A673 (cell line): Measurements from ENCODE around the gene ZNF382. TPM values are rescaled to one million over a fixed set of nuclear protein-coding genes. Genes with fewer than 3 reads are reported as not detected.
A peak's percentile ranks its signal among the peaks of the same experiment; 100 is the strongest.

Experiments
- BruUV-seq: library from RNA; stranded (reverse); fragments of 400-500 nt; replicated peaks from 2 replicates; lab custom pipeline; 2021; lab: Mats Ljungman, UMichigan
- CTCF ChIA-PET: fragments of 300-600 bp; sonication (Branson Sonifier 250); formaldehyde crosslinking; loops from one replicate; lab custom pipeline; 2022; ENCODE audit warnings: antibody characterized with exemption; lab: Charles Lee
- POLR2A ChIA-PET: fragments of 300-600 bp; sonication (Branson Sonifier 250); formaldehyde crosslinking; loops from one replicate; lab custom pipeline; 2022; ENCODE audit warnings: antibody characterized with exemption; ENCODE audit not compliant: low non-redundant PET; lab: Charles Lee
- DNase-seq: peaks from one replicate; pipeline ENCODE4 v3.0.0-alpha.2; 2015; ENCODE audit warnings: low spot score
- H3K27ac ChIP-seq: fragments of 200-600 bp; sonication (generic); 2 replicates; pipeline ENCODE4 v1.5.1; 2016; ENCODE audit warnings: mixed run types, low read depth, mild to moderate bottlenecking, mixed read lengths, antibody characterized with exemption, low read length; ENCODE audit not compliant: poor library complexity, severe bottlenecking
- H3K27me3 ChIP-seq: fragments of 200-600 bp; sonication (generic); replicated peaks from 2 replicates; pipeline ENCODE4 v1.6.1; 2017; ENCODE audit warnings: mixed run types, low read depth, mild to moderate bottlenecking, mixed read lengths, antibody characterized with exemption, low read length; ENCODE audit not compliant: insufficient read depth, poor library complexity
- H3K36me3 ChIP-seq: fragments of 200-600 bp; sonication (generic); 2 replicates; pipeline ENCODE4 v1.6.1; 2016; ENCODE audit warnings: mixed run types, mild to moderate bottlenecking, mixed read lengths, antibody characterized with exemption, low read length; ENCODE audit not compliant: insufficient read depth, poor library complexity, severe bottlenecking
- H3K4me1 ChIP-seq: fragments of 200-600 bp; sonication (generic); 2 replicates; pipeline ENCODE4 v1.6.1; 2017; ENCODE audit warnings: mixed run types, mild to moderate bottlenecking, mixed read lengths, antibody characterized with exemption, low read length; ENCODE audit not compliant: insufficient read depth, poor library complexity, severe bottlenecking
- H3K4me3 ChIP-seq: fragments of 200-600 bp; sonication (generic); 2 replicates; pipeline ENCODE4 v1.5.1; 2016; ENCODE audit warnings: low read depth, mixed run types, mild to moderate bottlenecking, mixed read lengths, low read length; ENCODE audit not compliant: poor library complexity, severe bottlenecking
- H3K9me3 ChIP-seq: fragments of 200-600 bp; sonication (generic); 2 replicates; pipeline ENCODE4 v1.6.1; 2016; ENCODE audit warnings: mixed run types, low read depth, mild to moderate bottlenecking, mixed read lengths, antibody characterized with exemption, low read length; ENCODE audit not compliant: poor library complexity, severe bottlenecking
- EZH2 ChIP-seq: fragments of 200-600 bp; sonication (generic); IDR thresholded peaks from 2 replicates; pipeline ENCODE4 v1.6.1; 2017; ENCODE audit warnings: borderline replicate concordance, low read depth, mild to moderate bottlenecking, mixed read lengths, antibody characterized with exemption, low read length; ENCODE audit not compliant: poor library complexity, severe bottlenecking
- intact Hi-C: fragments of 100-400 bp; cut with micrococcal nuclease; formaldehyde crosslinking; loops from one replicate; pipeline ENCODE4 v1.10.0; 2022; ENCODE audit not compliant: unreplicated experiment
- total RNA-seq: library from RNA; stranded (reverse); gene quantifications from 2 replicates; pipeline ENCODE4 v1.2.3, GENCODE V29; 2021
- TF ChIP-seq, protein P1 (sequence below): fragments of 300-800, 200-600 bp; sonication (generic); conservative IDR thresholded peaks from 2 replicates; pipeline ENCODE4 v1.5.1; 2017; ENCODE audit warnings: low read depth, mild to moderate bottlenecking, antibody characterized with exemption, low read length, moderate library complexity, mixed read lengths

The ZNF382 gene
- total RNA-seq, 1 experiment from 2014 or later: 17.2 TPM

DNA sequence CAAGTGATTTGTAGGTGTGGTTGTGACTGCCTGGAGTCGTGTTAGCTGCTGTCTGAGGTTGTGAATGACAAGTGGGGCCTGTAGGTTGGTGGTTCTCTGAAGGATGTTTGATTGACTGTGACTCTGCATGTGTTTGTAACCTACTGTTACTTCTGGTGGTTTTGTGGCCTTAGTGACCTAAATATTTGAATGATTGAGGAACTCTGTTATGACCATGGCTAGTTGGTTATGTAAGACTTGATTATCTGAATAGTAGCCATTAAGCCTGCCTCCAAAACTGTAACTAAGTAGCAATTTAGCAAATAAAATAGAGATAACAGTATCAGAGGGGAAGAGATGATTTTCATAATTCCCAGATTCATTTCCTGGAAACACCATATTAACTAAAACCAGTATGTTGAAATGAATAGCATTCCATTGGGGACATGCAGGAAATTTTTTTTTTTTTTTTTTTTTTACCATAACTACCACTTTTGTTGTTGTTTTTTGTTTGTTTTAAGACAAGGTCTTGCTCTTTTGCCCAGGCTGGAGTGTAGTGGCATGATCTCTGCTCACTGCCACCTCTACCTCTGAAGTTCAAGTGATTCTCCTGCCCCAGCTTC is 865 bp downstream of the ZNF382 start:
- peak; percentile 44 for DNase-seq
- Histone ChIP-seq H3K27ac (peak overlapping the region; percentile 87), H3K27me3 (no peaks in the 10 kb centered on the region), H3K36me3 (peaks cover 12% of the 10 kb centered on the region), H3K4me1 (no peaks in the 10 kb centered on the region), H3K9me3 (peaks cover 5% of the 10 kb centered on the region), H3K4me3 (peak overlapping the region; percentile 88)
- ChIA-PET POLR2A (no interaction called here), CTCF (no interaction called here)
- TF ChIP-seq, protein P1, sequence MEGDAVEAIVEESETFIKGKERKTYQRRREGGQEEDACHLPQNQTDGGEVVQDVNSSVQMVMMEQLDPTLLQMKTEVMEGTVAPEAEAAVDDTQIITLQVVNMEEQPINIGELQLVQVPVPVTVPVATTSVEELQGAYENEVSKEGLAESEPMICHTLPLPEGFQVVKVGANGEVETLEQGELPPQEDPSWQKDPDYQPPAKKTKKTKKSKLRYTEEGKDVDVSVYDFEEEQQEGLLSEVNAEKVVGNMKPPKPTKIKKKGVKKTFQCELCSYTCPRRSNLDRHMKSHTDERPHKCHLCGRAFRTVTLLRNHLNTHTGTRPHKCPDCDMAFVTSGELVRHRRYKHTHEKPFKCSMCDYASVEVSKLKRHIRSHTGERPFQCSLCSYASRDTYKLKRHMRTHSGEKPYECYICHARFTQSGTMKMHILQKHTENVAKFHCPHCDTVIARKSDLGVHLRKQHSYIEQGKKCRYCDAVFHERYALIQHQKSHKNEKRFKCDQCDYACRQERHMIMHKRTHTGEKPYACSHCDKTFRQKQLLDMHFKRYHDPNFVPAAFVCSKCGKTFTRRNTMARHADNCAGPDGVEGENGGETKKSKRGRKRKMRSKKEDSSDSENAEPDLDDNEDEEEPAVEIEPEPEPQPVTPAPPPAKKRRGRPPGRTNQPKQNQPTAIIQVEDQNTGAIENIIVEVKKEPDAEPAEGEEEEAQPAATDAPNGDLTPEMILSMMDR: no peak
- no peak for TF ChIP-seq EZH2
- no TSS peak for BruUV-seq
- intact Hi-C loops: no loop called here

DNA sequence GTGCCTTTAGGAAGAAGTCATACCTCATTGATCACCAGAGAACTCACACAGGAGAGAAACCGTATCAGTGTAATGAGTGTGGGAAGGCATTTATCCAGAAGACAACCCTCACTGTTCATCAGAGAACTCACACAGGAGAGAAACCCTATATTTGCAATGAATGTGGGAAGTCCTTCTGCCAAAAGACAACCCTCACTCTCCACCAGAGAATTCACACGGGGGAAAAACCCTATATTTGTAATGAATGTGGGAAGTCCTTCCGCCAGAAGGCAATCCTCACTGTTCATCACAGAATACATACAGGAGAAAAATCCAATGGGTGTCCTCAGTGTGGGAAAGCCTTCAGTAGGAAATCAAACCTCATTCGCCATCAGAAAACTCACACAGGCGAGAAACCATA is 21.9 kb downstream of the ZNF382 start:
- BruUV-seq: no TSS peak
- POLR2A ChIA-PET: no interaction called here

DNA sequence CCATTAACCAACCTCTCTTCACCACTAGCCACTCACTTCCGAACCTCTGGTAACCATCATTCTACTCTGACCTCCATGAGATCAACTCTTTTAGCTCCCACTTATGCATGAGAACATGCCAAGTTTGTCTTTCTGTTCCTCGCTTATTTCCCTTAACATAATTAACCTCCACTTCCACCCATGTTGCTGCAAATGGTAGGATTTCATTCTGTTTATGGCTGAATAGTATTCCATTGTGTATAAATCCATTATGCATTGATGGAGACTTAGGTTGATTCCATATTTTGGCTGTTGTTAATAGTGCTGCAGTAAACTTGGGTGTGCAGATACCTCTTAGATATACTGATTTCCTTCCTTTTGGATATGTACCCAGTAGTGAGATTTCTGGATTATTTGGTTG is 30.2 kb downstream of the ZNF382 start:
- POLR2A ChIA-PET: no interaction called here
- intact Hi-C loops: no loop called here
- DNase-seq: no peak
- Histone ChIP-seq H3K36me3 (peaks cover 5% of the 10 kb centered on the region), H3K27me3 (no peaks in the 10 kb centered on the region), H3K4me3 (no peak overlapping the region), H3K27ac (no peak overlapping the region), H3K4me1 (no peaks in the 10 kb centered on the region), H3K9me3 (peaks cover 72% of the 10 kb centered on the region)
- CTCF ChIA-PET: no interaction called here
- no TSS peak for BruUV-seq
- TF ChIP-seq, protein P1: no peak
- TF ChIP-seq EZH2: no peak

More for the DNA sequence above, 21.9 kb downstream of the ZNF382 start:
- Histone ChIP-seq H3K27ac (no peak overlapping the region), H3K9me3 (peaks cover 74% of the 10 kb centered on the region), H3K36me3 (peaks cover 8% of the 10 kb centered on the region), H3K4me1 (no peaks in the 10 kb centered on the region), H3K27me3 (no peaks in the 10 kb centered on the region), H3K4me3 (no peak overlapping the region)
- intact Hi-C loops: no loop called here
- TF ChIP-seq, protein P1: no peak
- TF ChIP-seq EZH2: no peak
- no peak for DNase-seq
- CTCF ChIA-PET: no interaction called here
